Keratinocyte (primary cell): ENCODE data around the gene CACNA1I. TPM values are rescaled to one million over a fixed set of nuclear protein-coding genes. Genes with fewer than 3 reads are reported as not detected.
A peak's percentile ranks its signal among the peaks of the same experiment; 100 is the strongest.

Source experiments
- DNase-seq: peaks from one replicate; pipeline ENCODE4 v3.0.0-alpha.2; 2011; ENCODE audit warnings: low read depth, missing footprints, low spot score
- FAIRE-seq: peaks from 2 replicates; lab custom pipeline; 2011; peaks lifted over from hg19 to GRCh38; lab: Jason Lieb, UNC
- H2AFZ ChIP-seq: 2 replicates; pipeline ENCODE4 v1.6.0; 2012; ENCODE audit warnings: low read length, control low read depth, inconsistent platforms; ENCODE audit not compliant: control insufficient read depth
- H3K27ac ChIP-seq: 2 replicates; pipeline ENCODE4 v1.5.1; 2011; ENCODE audit warnings: low read length; ENCODE audit not compliant: control insufficient read depth, insufficient read depth
- H3K27me3 ChIP-seq: 3 replicates; pipeline ENCODE4 v1.6.0; 2011; ENCODE audit warnings: low read length; ENCODE audit not compliant: control insufficient read depth, insufficient read depth; ENCODE audit errors: extremely low read depth
- H3K36me3 ChIP-seq, 2 experiments: 2 replicates in 1 of 2; 3 replicates in 1 of 2; pipeline ENCODE4 v1.5.1; 2011; ENCODE audit warnings: low read length in 2 of 2, mild to moderate bottlenecking in 1 of 2; ENCODE audit not compliant: control insufficient read depth in 2 of 2, insufficient read depth in 2 of 2; ENCODE audit errors: extremely low read depth in 1 of 2
- H3K4me1 ChIP-seq: 3 replicates; pipeline ENCODE4 v1.5.1; 2011; ENCODE audit warnings: low read length; ENCODE audit not compliant: control insufficient read depth, insufficient read depth; ENCODE audit errors: extremely low read depth
- H3K4me2 ChIP-seq: 3 replicates; pipeline ENCODE4 v1.6.0; 2011; ENCODE audit warnings: low read depth, low read length; ENCODE audit not compliant: control insufficient read depth, insufficient read depth; ENCODE audit errors: extremely low read depth
- H3K4me3 ChIP-seq, 3 experiments: fragments of 200-600 bp in 1 of 3; sonication (generic) in 1 of 3; 2 replicates in 2 of 3; 3 replicates in 1 of 3; pipeline ENCODE4 v1.5.1; 2011 to 2016; ENCODE audit warnings: low read length in 3 of 3, mild to moderate bottlenecking in 3 of 3, control low read depth in 2 of 3, inconsistent platforms in 1 of 3, low read depth in 1 of 3, mixed read lengths in 1 of 3, mixed run types in 1 of 3, moderate library complexity in 1 of 3; ENCODE audit not compliant: control insufficient read depth in 2 of 3, insufficient read depth in 2 of 3; ENCODE audit errors: extremely low read depth in 1 of 3
- H3K79me2 ChIP-seq: 2 replicates; pipeline ENCODE4 v1.6.0; 2012; ENCODE audit warnings: low read length; ENCODE audit not compliant: control insufficient read depth, insufficient read depth
- H3K9ac ChIP-seq: 3 replicates; pipeline ENCODE4 v1.6.0; 2011; ENCODE audit warnings: low read length; ENCODE audit not compliant: control insufficient read depth, insufficient read depth; ENCODE audit errors: extremely low read depth
- H3K9me1 ChIP-seq: 3 replicates; pipeline ENCODE4 v1.6.0; 2011; ENCODE audit warnings: low read length; ENCODE audit not compliant: control insufficient read depth, insufficient read depth; ENCODE audit errors: extremely low read depth
- H3K9me3 ChIP-seq: 2 replicates; pipeline ENCODE4 v1.5.1; 2012; ENCODE audit warnings: low read depth, low read length; ENCODE audit not compliant: control insufficient read depth
- H4K20me1 ChIP-seq: 3 replicates; pipeline ENCODE4 v1.6.0; 2011; ENCODE audit warnings: low read length; ENCODE audit not compliant: control insufficient read depth, insufficient read depth; ENCODE audit errors: extremely low read depth
- CTCF ChIP-seq, 3 experiments: IDR thresholded peaks in 1 of 3; conservative IDR thresholded peaks in 1 of 3; optimal IDR thresholded peaks in 1 of 3; 2 replicates in 2 of 3; 3 replicates in 1 of 3; pipeline versions ENCODE3 to v1.5.1; 2011; ENCODE audit warnings: low read length in 3 of 3, mild to moderate bottlenecking in 3 of 3, moderate library complexity in 2 of 3, control low read depth in 1 of 3, inconsistent platforms in 1 of 3; ENCODE audit not compliant: insufficient read depth in 2 of 3; ENCODE audit errors: extremely low read depth in 1 of 3
- EZH2 ChIP-seq: IDR thresholded peaks from one replicate; pipeline ENCODE4 v1.6.1; 2012; ENCODE audit warnings: inconsistent platforms, mild to moderate bottlenecking, low read length, moderate library complexity
- dilution Hi-C: fragments of 300-500 bp; cut with MboI; formaldehyde crosslinking; loops from one replicate; pipeline ENCODE4 v1.7.0; 2020; ENCODE audit warnings: low sequenced_read_pairs; ENCODE audit not compliant: extremely low pct_ligation_motif_present
- polyA plus RNA-seq, 5 experiments: library from polyadenylated mRNA; depleted of rRNA in 3 of 5; stranded (reverse) in 3 of 5; stranded (forward) in 1 of 5; unstranded in 1 of 5; fragments of >200 nt; gene quantifications; 1 replicate in 1 of 5; 2 replicates in 3 of 5; 3 replicates in 1 of 5; pipeline versions ENCODE4 v1.2.1 to v1.2.3, GENCODE V29; 2011 to 2012; ENCODE audit warnings: missing spikeins in 2 of 5, low read depth in 1 of 5, low replicate concordance in 1 of 5

Gene CACNA1I
- polyA plus RNA-seq, 1 donor (not counting 4 experiments of a cell fraction or from before 2014, with no cell fraction given): not detected

- Histone ChIP-seq H4K20me1 (peaks cover 24% of the 10 kb centered on the region), H3K79me2 (peaks cover 38% of the 10 kb centered on the region), H3K9ac (peak overlapping the region; percentile 89), H3K4me3 (peak overlapping the region in 2 of 3 experiments; percentile 76 to 94), H3K9me1 (peaks cover 2% of the 10 kb centered on the region), H3K27ac (no peak overlapping the region), H3K36me3 (peaks cover 6 to 26% of the 10 kb centered on the region in 2 experiments), H2AFZ (no peak overlapping the region), H3K4me2 (peak overlapping the region; percentile 99), H3K4me1 (peaks cover 48% of the 10 kb centered on the region), H3K9me3 (no peaks in the 10 kb centered on the region), H3K27me3 (no peaks in the 10 kb centered on the region)
- FAIRE-seq (peak; percentile 17), DNase-seq (no peak)
- TF ChIP-seq EZH2 (no peak), CTCF (optimal IDR thresholded peaks at IDR 0.05 in 1 of 3, IDR thresholded peaks at IDR 0.05 in 1 of 3, conservative IDR thresholded peaks at IDR 0.05 in 1 of 3; ENCODE audit: extremely low read depth in 1 of 3, insufficient read depth in 2 of 3, low read length in 3 of 3) (peak in 2 of 3 experiments; percentile 24 to 43)
- dilution Hi-C loops: no loop called here
These were observed 39.7 kb upstream of the CACNA1I start for GRCh38 chr22:39530692-39531331.

GRCh38 chr22:39532215-39533073 lies 38.1 kb upstream of the CACNA1I start, which contains the start of gene RPS19BP1:
RPS19BP1 (minus strand) TSS chr22:39532748; CDS start chr22:39532738, 10 bp downstream.
- peak; percentile 95 for FAIRE-seq

More at GRCh38 chr22:39532215-39533073, 38.1 kb upstream of the CACNA1I start, which contains the start of gene RPS19BP1:
- dilution Hi-C loops: no loop called here
- Histone ChIP-seq H2AFZ (peak within 1 kb of the TSS; percentile 79), H3K4me1 (peaks cover 47% of the 10 kb centered on the region), H4K20me1 (peaks cover 15% of the 10 kb centered on the region), H3K36me3 (peaks cover 6 to 26% of the 10 kb centered on the region in 2 experiments), H3K4me2 (peak within 1 kb of the TSS; percentile 99), H3K9ac (peak within 1 kb of the TSS; percentile 89), H3K4me3 (peak within 1 kb of the TSS; percentile 66 to 94 (median 76)), H3K9me3 (no peaks in the 10 kb centered on the region), H3K27ac (peak within 1 kb of the TSS; percentile 70), H3K79me2 (peaks cover 38% of the 10 kb centered on the region), H3K27me3 (no peaks in the 10 kb centered on the region), H3K9me1 (no peaks in the 10 kb centered on the region)
- DNase-seq: peak; percentile 99
- TF ChIP-seq CTCF (optimal IDR thresholded peaks at IDR 0.05 in 1 of 3, IDR thresholded peaks at IDR 0.05 in 1 of 3, conservative IDR thresholded peaks at IDR 0.05 in 1 of 3; ENCODE audit: extremely low read depth in 1 of 3, insufficient read depth in 2 of 3, low read length in 3 of 3): no peak
- no peak for TF ChIP-seq EZH2
